Measurements from ENCODE around the gene CRACDL. TPM values are rescaled to one million over a fixed set of nuclear protein-coding genes. Genes with fewer than 3 reads are reported as not detected.

The CRACDL gene
- total and polyA plus RNA-seq, 12 donors, result 1.2 to 7.9 (median 3.2) TPM

GRCh38 chr2:98926601-98927000, 9.4 kb downstream of the CRACDL start:
- no peaks in the 10 kb centered on the region for H3K4me1 ChIP-seq
- WGBS, 2 donors, result 82 to 84% methylated on average over 12 of the region's 12 CpGs
- no peaks in the 10 kb centered on the region for H3K36me3 ChIP-seq
- H3K4me3 ChIP-seq, result no peak overlapping the region
- DNase-seq (no peak), ATAC-seq (no peak)
- peaks cover 0 to 8% (median 0%) of the 10 kb centered on the region in 11 donors for H3K9me3 ChIP-seq
- H3K27me3 ChIP-seq, result peaks cover 0 to 10% (median 5%) of the 10 kb centered on the region in 7 donors
- intact Hi-C loops (cut with DNase I), result no loop called here
- H3K27ac ChIP-seq, result no peak overlapping the region
- TF ChIP-seq CTCF (IDR thresholded peaks at IDR 0.05), result no peak

- ATAC-seq (no peak), DNase-seq (no peak)
- Histone ChIP-seq H3K4me1 (no peaks in the 10 kb centered on the region), H3K27ac (no peak overlapping the region), H3K9me3 (peaks cover 0 to 8% (median 0%) of the 10 kb centered on the region in 11 donors), H3K27me3 (peaks cover 0 to 10% (median 5%) of the 10 kb centered on the region in 7 donors), H3K4me3 (no peak overlapping the region), H3K36me3 (no peaks in the 10 kb centered on the region)
- WGBS, 2 donors, result 48 to 54% methylated on average over 4 of the region's 4 CpGs
- no peak for TF ChIP-seq CTCF (IDR thresholded peaks at IDR 0.05)
- intact Hi-C loops (cut with DNase I), result no loop called here
Measured at GRCh38 chr2:98924910-98925309, 11.1 kb downstream of the CRACDL start.

GRCh38 chr2:98924038-98924830, 11.8 kb downstream of the CRACDL start:
- DNase-seq, result no peak

More at GRCh38 chr2:98924038-98924830, 11.8 kb downstream of the CRACDL start:
- Histone ChIP-seq H3K36me3 (no peaks in the 10 kb centered on the region), H3K27ac (no peak overlapping the region), H3K4me3 (no peak overlapping the region), H3K9me3 (peaks cover 0 to 8% (median 0%) of the 10 kb centered on the region in 11 donors), H3K4me1 (no peaks in the 10 kb centered on the region), H3K27me3 (peaks cover 0 to 10% (median 5%) of the 10 kb centered on the region in 7 donors)
- TF ChIP-seq CTCF (IDR thresholded peaks at IDR 0.05), result no peak
- ATAC-seq, result no peak
- intact Hi-C loops (cut with DNase I), result no loop called here
- 79 to 82% methylated on average over 4 of the region's 4 CpGs for WGBS, 2 donors

All from heart right ventricle (tissue), 16 donors.